Measurements from ENCODE around the gene RPTOR.

The RPTOR gene

DNA sequence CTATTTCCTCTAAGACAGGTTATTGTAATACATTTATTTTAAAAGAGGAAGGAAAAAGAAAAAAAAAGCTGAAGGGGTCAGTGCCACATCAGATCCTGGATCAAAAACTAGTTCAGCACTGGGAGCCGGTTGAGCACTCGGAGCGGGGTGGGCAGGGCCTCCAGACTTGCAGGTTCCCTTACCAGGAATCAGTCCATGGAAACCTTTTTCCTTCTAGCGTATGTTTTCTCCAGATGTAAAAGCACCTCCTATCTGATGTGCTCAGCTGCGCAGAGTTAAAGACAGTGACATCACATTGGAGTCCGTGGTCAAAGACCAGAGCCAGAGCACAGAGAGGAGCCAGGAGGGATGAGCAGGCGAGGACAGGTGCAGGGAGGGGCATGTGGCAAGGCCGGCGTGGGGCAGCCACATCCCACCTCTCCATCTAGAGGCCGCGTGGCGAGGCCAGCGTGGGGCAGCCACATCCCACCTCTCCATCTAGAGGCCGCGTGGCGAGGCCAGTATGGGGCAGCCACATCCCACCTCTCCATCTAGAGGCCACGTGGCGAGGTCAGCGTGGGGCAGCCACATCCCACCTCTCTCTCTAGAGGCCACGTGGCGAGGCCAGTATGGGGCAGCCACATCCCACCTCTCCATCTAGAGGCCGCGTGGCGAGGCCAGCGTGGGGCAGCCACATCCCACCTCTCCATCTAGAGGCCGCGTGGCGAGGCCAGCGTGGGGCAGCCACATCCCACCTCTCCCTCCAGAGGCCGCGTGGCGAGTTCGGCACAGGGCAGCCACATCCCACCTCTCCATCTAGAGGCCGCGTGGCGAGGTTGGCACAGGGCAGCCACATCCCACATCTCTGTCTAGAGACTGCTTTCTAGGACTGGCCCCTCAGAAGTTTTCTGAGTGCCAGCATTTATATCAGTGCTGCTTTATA, 280.2 kb downstream of the RPTOR start:
- peaks cover 6% of the 10 kb centered on the region for H3K36me3 ChIP-seq (replicated peaks)
- TF ChIP-seq, protein P1, sequence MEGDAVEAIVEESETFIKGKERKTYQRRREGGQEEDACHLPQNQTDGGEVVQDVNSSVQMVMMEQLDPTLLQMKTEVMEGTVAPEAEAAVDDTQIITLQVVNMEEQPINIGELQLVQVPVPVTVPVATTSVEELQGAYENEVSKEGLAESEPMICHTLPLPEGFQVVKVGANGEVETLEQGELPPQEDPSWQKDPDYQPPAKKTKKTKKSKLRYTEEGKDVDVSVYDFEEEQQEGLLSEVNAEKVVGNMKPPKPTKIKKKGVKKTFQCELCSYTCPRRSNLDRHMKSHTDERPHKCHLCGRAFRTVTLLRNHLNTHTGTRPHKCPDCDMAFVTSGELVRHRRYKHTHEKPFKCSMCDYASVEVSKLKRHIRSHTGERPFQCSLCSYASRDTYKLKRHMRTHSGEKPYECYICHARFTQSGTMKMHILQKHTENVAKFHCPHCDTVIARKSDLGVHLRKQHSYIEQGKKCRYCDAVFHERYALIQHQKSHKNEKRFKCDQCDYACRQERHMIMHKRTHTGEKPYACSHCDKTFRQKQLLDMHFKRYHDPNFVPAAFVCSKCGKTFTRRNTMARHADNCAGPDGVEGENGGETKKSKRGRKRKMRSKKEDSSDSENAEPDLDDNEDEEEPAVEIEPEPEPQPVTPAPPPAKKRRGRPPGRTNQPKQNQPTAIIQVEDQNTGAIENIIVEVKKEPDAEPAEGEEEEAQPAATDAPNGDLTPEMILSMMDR (IDR thresholded peaks at IDR 0.05; ENCODE audit: low read depth, low read length, missing control alignments) = no peak
- H3K27me3 ChIP-seq (replicated peaks) = no peaks in the 10 kb centered on the region
- in situ Hi-C loops (cut with HindIII; ENCODE audit: low pct_ligation_motif_present, low sequenced_read_pairs) = no loop called here
- H3K27ac ChIP-seq = no peak overlapping the region
- H3K4me3 ChIP-seq (ENCODE audit: low read depth, low read length) = no peak overlapping the region
- DNase-seq = no peak

DNA sequence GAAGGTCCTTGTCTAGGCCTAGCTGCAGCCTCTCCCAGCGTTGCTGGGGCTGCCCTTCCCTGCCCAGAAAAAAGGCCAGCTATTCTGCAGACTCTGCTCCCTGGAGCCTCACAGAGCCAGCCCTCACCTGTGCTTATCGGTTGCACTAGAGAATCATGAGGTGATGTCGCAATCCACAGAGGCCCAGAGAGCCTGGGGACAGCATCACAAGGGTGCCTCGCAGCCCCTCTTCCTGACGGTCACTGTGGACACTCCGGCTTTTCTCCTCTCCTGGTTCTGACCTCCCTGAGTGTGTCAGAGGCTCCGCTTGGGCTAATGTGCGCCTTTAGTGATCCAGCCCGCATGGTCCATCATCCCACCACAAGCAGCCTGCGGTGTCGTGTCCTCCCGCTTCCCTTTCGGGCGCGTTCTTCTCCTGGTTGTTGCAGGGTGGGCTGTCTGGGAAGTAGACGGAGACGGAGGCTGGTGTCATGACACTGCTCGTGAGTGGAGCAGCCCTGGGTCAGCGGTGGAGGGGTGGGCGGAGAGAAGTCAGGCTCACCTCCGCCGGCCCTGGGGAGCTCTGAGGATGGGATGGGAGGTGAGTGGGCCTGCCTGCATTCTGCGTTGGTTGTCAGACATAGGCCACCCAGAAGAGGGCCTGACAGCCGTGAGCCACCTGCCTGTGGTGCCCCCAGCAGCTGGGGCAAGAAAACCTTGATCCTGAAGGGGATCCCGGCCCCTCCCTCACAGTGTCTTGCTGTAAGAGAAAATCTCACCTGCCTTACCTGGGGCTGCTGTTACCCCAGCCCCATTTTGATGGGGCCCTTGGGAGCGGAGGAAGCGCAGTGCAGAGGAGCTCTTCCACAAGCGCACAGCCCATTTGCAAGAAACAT, 281.1 kb downstream of the RPTOR start:
- TF ChIP-seq, protein P1 (IDR thresholded peaks at IDR 0.05; ENCODE audit: low read depth, low read length, missing control alignments) = no peak
- Histone ChIP-seq H3K27me3 (replicated peaks) (no peaks in the 10 kb centered on the region), H3K4me3 (ENCODE audit: low read depth, low read length) (no peak overlapping the region), H3K27ac (no peak overlapping the region), H3K36me3 (replicated peaks) (peaks cover 6% of the 10 kb centered on the region)
- in situ Hi-C loops (cut with HindIII; ENCODE audit: low pct_ligation_motif_present, low sequenced_read_pairs) = no loop called here
- DNase-seq = no peak

DNA sequence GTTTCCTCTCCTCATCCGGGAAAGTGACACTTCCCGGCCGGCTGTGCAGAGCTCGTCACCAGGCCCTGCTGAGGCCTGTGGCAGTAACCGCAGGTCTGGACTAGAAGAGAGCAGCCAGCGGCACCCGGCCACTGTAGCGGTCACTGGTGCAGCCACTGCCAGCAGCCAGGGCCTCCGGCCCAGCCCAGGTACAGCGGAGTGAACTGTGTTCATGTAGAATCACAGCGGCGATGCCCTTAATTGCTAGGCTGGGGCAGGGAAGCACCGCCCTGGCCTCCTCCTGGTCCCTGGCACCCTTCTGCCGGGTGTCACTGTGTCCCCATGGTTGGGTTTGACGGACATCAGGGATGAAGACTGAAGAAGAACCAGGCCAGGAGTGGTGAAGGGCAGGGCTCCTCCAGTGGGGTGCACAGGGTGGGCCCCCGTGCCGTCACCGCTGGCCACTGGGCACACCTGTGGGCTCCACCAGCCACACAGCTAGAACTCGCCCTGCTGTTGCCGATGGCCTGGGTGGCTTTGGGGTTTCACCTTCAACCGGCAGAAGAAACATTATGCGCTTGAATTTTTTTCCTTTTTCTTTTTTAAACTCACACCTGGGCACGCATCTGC, 281.8 kb downstream of the RPTOR start:
- in situ Hi-C loops (cut with HindIII; ENCODE audit: low pct_ligation_motif_present, low sequenced_read_pairs) = no loop called here
- Histone ChIP-seq H3K36me3 (replicated peaks) (peaks cover 6% of the 10 kb centered on the region), H3K4me3 (ENCODE audit: low read depth, low read length) (no peak overlapping the region), H3K27ac (peak overlapping the region; percentile 72), H3K27me3 (replicated peaks) (no peaks in the 10 kb centered on the region)
- TF ChIP-seq, protein P1 (IDR thresholded peaks at IDR 0.05; ENCODE audit: low read depth, low read length, missing control alignments) = no peak
- no peak for DNase-seq

DNA sequence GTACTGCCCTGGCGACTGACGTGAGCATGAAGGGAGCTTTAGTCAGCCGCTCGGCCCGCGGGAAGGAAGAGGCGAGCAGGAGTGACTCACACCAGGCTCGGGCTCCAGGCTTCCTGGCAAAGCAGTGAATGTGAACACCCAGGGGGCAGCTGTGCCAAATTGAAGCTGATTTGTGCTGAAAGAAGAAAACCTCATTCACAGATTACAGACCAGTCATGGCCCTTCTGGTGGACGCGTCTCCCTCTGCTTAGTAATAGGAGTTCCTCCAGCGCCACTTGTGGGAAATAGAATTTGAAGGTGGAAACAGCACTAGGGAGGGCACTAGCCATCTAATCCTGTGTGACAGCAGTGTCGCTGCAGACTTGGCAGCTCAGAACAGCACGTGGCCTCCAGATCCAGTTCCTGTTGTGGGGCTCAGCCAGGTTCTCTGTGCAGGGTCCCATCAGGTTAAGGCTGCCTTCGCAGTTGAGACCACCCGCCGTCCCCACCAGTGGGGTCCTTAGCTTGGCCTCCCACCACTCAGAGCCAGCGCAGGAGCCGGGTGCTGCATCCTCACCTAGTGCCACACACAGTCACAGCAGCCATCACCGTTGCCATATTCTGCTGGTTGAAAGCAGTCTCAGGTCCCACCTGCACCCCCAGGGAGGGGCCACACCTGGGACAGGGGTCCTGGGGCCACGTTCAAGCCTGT, 282.5 kb downstream of the RPTOR start:
- peak overlapping the region; percentile 72 for H3K27ac ChIP-seq
- peak; percentile 97 for DNase-seq
- TF ChIP-seq, protein P1 (IDR thresholded peaks at IDR 0.05; ENCODE audit: low read depth, low read length, missing control alignments) = peak; percentile 30
- no peaks in the 10 kb centered on the region for H3K27me3 ChIP-seq (replicated peaks)
- in situ Hi-C loops (cut with HindIII; ENCODE audit: low pct_ligation_motif_present, low sequenced_read_pairs) = no loop called here
- H3K4me3 ChIP-seq (ENCODE audit: low read depth, low read length) = no peak overlapping the region
- peaks cover 6% of the 10 kb centered on the region for H3K36me3 ChIP-seq (replicated peaks)
